ENCODE data around the gene PGAM2.

The PGAM2 gene

DNA sequence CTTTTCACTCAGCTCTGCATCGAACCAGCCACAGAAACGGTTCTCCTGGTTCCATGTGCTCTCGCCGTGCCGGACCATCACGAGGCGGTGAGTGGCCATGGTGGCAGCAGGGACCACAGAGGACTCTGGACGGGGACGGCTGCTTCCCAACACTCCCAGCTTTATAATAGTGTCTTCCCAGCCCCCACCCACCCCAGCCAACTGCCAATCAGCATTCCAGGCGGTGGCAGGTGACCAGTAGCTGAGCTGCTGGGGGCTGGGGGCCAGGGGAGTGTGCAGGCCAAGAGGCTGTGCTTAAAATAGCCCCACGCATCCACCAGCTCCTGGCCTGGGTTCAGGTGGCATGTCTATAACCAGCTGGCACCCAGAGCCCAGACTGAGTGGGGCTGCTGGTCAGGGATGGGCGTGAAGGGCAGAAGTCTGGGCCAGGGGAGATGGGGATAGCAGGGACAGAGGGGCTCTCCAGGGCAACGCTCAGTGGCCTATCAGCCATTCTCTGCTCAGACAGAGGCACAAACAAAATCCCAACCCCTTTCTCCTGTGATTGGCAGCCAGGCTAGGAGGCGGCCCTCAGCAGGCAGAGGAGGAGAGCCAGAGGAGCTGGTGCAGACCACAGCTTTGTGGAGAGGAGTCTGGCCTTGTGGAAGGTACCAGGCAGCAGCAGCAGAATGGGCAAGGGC is at the start of gene PGAM2:
PGAM2 (minus strand) TSS at position 137 of the 680 bp plus-strand sequence; CDS start at position 99, 38 bp downstream.
- no peak for DNase-seq (ENCODE audit: low spot score)

- DNase-seq (ENCODE audit: low spot score) = no peak
Observed at GRCh38 chr7:44114586-44115310, 49.4 kb upstream of the PGAM2 start.

DNA sequence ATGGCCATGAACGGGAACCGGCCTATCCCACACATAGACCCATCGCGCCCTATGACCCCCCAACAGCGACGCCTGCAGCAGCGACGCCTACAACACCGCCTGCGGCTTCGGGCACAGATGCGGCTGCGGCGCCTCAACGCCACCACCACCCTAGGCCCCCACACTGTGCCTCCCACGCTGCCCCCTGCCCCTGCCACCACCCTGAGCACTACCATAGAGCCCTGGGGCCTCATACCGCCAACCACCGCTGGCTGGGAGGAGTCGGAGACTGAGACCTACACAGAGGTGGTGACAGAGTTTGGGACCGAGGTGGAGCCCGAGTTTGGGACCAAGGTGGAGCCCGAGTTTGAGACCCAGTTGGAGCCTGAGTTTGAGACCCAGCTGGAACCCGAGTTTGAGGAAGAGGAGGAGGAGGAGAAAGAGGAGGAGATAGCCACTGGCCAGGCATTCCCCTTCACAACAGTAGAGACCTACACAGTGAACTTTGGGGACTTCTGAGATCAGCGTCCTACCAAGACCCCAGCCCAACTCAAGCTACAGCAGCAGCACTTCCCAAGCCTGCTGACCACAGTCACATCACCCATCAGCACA is 48.5 kb upstream of the PGAM2 start:
- DNase-seq (ENCODE audit: low spot score) = no peak

DNA sequence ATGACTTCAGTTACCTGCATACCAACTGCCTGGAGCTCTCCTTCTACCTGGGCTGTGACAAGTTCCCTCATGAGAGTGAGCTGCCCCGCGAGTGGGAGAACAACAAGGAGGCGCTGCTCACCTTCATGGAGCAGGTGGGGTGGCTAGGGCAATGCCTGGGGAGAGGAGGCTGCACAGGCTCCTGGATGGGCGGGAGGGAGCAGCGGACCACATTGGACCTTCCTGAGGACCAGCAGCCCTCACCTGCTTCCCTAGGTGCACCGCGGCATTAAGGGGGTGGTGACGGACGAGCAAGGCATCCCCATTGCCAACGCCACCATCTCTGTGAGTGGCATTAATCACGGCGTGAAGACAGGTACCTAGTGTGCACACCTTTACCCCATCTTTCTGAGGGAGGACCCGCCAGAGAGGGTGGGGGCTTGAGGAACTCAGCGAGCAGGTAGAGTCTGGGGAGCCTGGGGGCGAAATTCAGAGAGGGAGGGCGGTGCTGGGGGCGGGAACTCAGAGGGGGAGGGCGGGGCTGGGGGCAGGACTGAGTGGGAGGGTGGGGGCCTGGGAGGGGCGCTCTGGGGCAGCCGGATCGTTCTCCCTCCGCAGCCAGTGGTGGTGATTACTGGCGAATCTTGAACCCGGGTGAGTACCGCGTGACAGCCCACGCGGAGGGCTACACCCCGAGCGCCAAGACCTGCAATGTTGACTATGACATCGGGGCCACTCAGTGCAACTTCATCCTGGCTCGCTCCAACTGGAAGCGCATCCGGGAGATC is 47.8 kb upstream of the PGAM2 start:
- no peak for DNase-seq (ENCODE audit: low spot score)

DNA sequence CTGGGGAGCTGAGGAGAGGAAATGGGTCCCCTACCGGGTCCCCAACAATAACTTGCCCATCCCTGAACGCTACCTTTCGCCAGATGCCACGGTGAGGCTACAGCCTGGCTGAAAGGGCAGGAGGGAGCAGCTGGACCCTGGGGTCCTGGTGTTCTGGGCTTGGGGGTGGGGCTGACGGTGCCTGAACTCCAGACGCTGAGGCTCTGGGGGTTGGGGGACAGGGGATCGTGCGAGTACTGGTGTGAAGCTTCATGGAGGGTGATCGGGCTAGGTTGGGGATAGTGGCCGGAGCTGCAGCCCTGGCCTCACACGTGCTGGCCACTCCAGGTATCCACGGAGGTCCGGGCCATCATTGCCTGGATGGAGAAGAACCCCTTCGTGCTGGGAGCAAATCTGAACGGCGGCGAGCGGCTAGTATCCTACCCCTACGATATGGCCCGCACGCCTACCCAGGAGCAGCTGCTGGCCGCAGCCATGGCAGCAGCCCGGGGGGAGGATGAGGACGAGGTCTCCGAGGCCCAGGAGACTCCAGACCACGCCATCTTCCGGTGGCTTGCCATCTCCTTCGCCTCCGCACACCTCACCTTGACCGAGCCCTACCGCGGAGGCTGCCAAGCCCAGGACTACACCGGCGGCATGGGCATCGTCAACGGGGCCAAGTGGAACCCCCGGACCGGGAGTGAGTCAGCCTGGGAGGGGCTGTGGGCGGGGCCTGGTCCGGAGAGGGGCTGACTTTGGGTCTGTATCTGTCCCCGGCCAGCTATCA is 47.0 kb upstream of the PGAM2 start:
- no peak for DNase-seq (ENCODE audit: low spot score)

DNA sequence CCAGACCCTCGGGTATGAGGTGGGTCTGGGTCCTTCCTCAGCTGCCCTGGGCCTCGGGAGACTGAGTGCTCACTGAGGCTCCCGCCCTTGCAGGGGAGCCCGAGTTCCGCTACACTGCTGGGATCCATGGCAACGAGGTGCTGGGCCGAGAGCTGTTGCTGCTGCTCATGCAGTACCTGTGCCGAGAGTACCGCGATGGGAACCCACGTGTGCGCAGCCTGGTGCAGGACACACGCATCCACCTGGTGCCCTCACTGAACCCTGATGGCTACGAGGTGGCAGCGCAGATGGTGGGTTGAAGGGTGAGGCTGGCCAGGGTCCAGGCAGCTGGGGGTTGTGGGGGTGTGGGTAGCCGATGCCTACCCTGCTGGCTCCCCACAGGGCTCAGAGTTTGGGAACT is 46.4 kb upstream of the PGAM2 start:
- no peak for DNase-seq (ENCODE audit: low spot score)

- no peak for DNase-seq (ENCODE audit: low spot score)
Observed at GRCh38 chr7:44110719-44111635, 45.6 kb upstream of the PGAM2 start.

DNA sequence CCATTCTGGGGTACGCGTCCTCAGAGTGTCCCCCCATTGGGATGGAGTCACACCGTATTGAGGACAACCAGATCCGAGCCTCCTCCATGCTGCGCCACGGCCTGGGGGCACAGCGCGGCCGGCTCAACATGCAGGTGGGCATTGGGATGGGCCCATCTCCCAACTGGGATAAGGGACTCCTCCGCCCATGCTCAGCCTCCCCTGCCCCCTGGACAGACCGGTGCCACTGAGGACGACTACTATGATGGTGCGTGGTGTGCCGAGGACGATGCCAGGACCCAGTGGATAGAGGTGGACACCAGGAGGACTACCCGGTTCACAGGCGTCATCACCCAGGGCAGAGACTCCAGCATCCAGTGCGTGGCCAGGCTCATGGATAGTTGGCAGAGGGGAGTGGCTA is 44.6 kb upstream of the PGAM2 start:
- DNase-seq (ENCODE audit: low spot score) = no peak

DNA sequence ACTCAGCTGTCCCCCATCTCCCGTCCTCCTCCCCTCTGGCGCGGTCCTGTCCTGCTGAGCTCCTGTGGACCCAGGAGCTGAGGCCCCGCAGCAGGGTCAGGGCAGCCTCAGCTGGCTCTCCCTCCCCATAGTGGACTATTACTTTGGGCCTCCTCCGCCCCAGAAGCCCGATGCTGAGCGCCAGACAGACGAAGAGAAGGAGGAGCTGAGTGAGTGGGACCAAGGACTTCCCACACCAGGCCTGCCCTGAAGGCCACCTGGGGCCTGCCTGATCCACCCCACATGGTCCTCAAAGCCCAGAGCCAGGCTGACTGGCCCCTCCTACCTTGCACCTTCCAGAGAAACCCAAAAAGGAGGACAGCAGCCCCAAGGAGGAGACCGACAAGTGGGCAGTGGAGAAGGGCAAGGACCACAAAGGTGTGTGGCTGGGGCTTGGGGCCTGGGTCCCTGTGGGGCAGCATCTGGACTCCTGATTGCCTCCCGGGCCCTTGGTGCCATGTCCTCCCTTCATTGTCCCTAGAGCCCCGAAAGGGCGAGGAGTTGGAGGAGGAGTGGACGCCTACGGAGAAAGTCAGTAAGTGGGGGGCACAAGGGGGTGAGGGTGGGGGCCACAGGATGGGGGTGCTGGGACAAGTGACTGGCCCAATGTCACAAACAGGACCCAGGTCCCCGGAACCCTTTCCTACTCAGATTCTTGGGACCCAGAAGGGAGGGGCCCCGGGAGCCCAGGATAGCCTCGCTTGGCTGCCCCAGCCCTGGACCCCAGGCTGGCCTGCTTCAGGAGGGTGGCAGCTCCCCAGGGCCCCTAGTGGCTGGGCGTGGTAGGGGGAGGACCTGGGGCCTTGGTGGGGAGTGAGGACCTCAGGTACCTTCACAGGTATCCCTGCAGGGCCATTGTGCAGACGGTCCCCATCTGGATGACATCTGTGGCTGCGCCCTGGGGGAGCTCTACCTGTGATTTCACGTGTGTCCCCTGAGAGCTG is 43.7 kb upstream of the PGAM2 start:
- no peak for DNase-seq (ENCODE audit: low spot score)

GRCh38 chr7:44107961-44108767 is 42.8 kb upstream of the PGAM2 start:
- DNase-seq (ENCODE audit: low spot score) = no peak

GRCh38 chr7:44107116-44107960 is 42.0 kb upstream of the PGAM2 start:
- no peak for DNase-seq (ENCODE audit: low spot score)

- DNase-seq (ENCODE audit: low spot score) = no peak
Observed at GRCh38 chr7:44106311-44107065, 41.1 kb upstream of the PGAM2 start.

GRCh38 chr7:44105832-44106231 is 40.5 kb upstream of the PGAM2 start:
- DNase-seq (ENCODE audit: low spot score) = no peak

DNA sequence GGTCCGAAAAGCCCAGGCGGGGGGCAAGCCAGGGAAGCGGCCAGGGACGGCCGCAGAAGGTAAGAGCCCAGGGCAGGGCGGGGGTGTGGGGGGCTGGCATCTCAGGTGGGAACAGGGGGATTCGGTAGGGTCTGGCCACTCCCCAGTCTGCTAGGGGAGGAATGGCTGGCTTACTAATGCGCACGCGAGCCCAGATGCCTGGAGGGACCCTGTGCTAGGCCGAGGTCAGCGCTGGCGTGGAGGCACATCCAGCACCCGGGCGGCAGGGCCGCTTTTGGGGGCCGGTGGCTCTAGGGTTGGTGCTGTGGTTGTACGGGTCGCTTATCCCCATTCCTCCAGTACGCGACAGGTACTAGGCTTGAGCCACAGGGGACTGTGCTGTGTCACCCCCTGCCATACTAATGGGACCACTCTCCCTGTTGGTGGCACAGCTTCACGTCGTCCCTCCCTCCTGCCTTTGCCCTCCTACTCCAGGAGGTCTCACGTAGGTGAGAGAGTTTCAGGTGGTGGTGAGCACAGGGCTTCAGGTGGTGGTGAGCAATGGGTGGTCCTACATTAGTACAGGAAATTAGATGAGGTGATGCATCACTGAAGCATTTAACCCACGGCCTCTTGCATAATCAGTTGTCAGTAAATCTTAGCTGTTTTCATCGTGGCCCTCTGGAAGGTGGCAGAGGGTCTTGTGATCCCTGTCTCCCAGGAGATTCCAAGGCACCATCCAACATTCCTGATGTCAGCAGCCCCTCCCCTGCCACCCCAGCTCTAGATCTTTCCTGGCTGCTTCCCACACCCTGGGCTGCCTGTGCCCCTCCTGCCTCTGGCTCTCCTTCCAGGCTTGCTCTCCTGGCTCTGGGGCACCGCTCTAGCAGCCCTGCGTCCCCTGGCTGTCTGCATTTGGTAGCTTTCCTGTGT is 39.7 kb upstream of the PGAM2 start:
- no peak for DNase-seq (ENCODE audit: low spot score)

DNA sequence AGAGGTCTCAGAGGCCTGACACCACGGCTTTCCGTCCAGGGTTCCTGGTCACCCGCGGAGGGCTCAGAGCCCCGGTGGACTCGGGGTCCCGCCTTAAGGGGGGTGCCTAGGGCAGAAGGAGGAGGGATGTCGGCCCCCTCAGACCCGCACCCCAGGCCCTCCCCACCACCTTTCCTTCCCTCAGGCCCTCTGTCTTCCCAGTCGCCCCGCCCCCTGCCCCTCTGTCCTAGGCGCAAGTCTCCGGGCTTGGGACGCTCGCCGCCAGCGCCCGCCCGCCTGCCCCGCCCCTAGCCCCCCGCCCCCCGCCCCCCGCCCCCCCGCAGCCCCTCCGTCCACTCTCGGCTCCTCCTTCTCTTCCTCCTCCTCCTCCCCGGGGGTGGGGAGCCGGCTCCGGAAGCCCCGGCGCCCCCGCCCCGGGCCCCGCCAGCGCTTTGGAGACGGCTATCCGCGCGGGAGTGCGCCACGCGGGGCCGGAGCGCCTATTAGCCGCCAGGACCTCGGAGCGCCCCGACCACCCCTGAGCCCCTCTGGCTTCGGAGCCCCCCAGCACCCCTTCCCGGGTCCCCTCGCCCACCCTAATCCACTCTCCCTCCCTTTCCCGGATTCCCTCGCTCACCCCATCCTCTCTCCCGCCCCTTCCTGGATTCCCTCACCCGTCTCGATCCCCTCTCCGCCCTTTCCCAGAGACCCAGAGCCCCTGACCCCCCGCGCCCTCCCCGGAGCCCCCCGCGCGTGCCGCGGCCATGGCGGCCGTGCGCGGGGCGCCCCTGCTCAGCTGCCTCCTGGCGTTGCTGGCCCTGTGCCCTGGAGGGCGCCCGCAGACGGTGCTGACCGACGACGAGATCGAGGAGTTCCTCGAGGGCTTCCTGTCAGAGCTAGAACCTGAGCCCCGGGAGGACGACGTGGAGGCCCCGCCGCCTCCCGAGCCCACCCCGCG is 38.8 kb upstream of the PGAM2 start, which contains the start of gene AEBP1:
AEBP1 (plus strand) TSS at position 423 of the 937 bp plus-strand sequence; CDS start at position 744, 321 bp downstream.
- DNase-seq (ENCODE audit: low spot score) = peak; percentile 18

Data from CD4-positive, alpha-beta T cell treated with Interleukin-6 at 100 ng/mL for 8 hours (primary cell).